ENCODE results near the gene AKAP7.

The AKAP7 gene

DNA sequence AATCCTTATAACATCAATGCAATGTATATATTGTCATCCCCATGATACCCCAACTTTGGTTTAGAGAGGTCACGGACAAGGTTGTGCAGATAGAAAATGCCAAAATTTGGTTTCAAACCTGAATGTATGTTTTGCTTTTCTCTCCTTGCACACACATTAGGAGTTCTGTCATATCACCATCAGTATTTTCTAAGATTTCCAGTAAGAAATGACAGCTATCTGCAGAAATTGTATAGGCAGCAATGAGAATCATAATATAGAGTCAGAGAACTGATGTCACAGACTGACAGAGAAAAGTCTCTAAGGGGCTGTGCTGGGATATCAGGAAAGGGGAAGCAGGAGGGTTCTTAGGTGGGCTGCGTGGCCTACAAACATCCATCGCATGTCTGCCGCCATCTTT, 140.0 kb downstream of the AKAP7 start:
- no peaks in the 10 kb centered on the region for H3K36me3 ChIP-seq (ENCODE audit: control insufficient read depth, insufficient read depth, low read length)
- TF ChIP-seq, protein P1, sequence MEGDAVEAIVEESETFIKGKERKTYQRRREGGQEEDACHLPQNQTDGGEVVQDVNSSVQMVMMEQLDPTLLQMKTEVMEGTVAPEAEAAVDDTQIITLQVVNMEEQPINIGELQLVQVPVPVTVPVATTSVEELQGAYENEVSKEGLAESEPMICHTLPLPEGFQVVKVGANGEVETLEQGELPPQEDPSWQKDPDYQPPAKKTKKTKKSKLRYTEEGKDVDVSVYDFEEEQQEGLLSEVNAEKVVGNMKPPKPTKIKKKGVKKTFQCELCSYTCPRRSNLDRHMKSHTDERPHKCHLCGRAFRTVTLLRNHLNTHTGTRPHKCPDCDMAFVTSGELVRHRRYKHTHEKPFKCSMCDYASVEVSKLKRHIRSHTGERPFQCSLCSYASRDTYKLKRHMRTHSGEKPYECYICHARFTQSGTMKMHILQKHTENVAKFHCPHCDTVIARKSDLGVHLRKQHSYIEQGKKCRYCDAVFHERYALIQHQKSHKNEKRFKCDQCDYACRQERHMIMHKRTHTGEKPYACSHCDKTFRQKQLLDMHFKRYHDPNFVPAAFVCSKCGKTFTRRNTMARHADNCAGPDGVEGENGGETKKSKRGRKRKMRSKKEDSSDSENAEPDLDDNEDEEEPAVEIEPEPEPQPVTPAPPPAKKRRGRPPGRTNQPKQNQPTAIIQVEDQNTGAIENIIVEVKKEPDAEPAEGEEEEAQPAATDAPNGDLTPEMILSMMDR (IDR thresholded peaks at IDR 0.05) = no peak
- no peaks in the 10 kb centered on the region for H3K4me1 ChIP-seq
- H3K79me2 ChIP-seq = no peaks in the 10 kb centered on the region
- no peak overlapping the region for H3K4me3 ChIP-seq (ENCODE audit: low read depth, low read length)
- no peak overlapping the region for H3K4me2 ChIP-seq (ENCODE audit: low read length)
- no peak overlapping the region for H3K9ac ChIP-seq
- no peak overlapping the region for H2AFZ ChIP-seq
- no peaks in the 10 kb centered on the region for H3K9me3 ChIP-seq (ENCODE audit: control insufficient read depth, low read length)
- H3K27ac ChIP-seq = no peak overlapping the region
- H3K27me3 ChIP-seq (ENCODE audit: control insufficient read depth, insufficient read depth, low read length) = no peaks in the 10 kb centered on the region

DNA sequence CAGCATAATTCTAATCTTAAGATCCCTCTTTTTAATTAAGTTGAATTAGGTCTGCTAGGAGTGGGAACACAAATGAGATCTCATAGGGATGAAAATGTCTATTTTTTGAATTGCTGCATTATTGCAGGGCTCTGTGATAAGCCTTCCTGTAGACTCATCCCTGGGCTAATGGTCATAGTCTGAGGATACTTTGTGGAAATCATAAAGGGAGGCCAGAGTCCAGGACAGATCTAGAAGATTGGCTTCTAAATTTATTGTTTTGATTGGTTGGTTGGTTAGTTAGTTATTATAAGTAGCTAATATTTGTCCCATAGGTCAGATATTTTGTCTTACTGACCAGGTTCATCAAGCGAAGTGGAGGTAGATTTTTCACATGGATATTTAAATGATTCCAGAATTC, 142.3 kb downstream of the AKAP7 start:
- H3K4me2 ChIP-seq (ENCODE audit: low read length) = no peak overlapping the region
- no peak overlapping the region for H3K9ac ChIP-seq
- H3K36me3 ChIP-seq (ENCODE audit: control insufficient read depth, insufficient read depth, low read length) = no peaks in the 10 kb centered on the region
- no peak overlapping the region for H3K4me3 ChIP-seq (ENCODE audit: low read depth, low read length)
- H3K4me1 ChIP-seq = no peaks in the 10 kb centered on the region
- H3K27ac ChIP-seq = no peak overlapping the region
- H3K9me3 ChIP-seq (ENCODE audit: control insufficient read depth, low read length) = no peaks in the 10 kb centered on the region
- H3K79me2 ChIP-seq = no peaks in the 10 kb centered on the region
- no peak overlapping the region for H2AFZ ChIP-seq
- TF ChIP-seq, protein P1 (IDR thresholded peaks at IDR 0.05) = no peak
- H3K27me3 ChIP-seq (ENCODE audit: control insufficient read depth, insufficient read depth, low read length) = no peaks in the 10 kb centered on the region

DNA sequence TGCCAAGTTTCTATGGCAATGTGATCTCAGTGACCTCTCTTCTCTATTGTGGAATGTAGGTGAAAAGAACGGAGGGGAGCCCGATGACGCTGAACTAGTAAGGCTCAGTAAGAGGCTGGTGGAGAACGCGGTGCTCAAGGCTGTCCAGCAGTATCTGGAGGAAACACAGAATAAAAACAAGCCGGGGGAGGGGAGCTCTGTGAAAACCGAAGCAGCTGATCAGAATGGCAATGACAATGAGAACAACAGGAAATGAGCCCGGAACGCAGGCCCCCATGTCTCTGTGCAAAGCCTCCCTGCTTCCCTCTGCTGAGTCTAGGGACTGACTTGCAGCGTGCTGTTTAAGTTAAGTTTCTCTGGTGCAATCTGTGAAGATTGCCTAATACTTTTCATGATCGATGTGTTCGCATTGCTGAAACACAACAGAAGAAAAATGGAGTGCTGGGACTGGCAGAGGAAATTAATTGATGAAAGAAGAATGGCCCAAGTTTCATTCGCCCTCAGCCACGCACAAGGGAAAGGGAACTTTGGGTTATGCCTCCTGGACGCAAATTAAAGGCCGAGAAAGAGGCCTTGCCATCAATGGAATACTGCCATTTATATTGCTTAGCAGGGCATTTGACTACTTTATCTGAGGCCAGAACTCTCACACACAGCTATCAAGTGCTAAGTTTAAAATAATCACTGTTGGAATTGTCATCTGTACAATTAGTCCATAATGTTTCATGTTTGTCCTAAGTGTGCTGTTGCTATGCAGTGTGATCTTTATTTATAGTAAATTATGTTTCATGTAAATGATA, 146.4 kb downstream of the AKAP7 start:
- H2AFZ ChIP-seq = no peak overlapping the region
- no peaks in the 10 kb centered on the region for H3K4me1 ChIP-seq
- H3K4me3 ChIP-seq (ENCODE audit: low read depth, low read length) = no peak overlapping the region
- no peak overlapping the region for H3K4me2 ChIP-seq (ENCODE audit: low read length)
- no peak overlapping the region for H3K9ac ChIP-seq
- no peaks in the 10 kb centered on the region for H3K9me3 ChIP-seq (ENCODE audit: control insufficient read depth, low read length)
- TF ChIP-seq, protein P1 (IDR thresholded peaks at IDR 0.05) = no peak
- no peaks in the 10 kb centered on the region for H3K36me3 ChIP-seq (ENCODE audit: control insufficient read depth, insufficient read depth, low read length)
- H3K79me2 ChIP-seq = no peaks in the 10 kb centered on the region
- no peak overlapping the region for H3K27ac ChIP-seq
- no peaks in the 10 kb centered on the region for H3K27me3 ChIP-seq (ENCODE audit: control insufficient read depth, insufficient read depth, low read length)

DNA sequence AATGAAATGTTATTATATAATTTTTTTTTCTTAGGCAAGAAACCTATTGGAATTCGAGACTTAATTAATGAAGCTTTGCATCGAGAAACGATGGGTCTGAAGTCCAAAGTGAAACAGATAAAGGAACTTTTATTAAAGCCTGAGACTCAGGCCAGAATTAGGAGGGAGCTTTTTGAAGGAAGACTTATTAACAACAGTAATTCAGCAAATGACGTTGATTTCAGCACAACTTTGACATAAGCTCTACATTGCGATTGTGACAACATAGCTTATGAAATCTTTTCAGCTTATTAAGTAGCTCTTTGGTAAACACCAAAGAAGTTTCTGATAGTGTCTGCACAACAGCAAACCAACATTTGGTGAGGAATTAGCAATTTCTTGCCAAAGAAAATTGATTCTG, 147.1 kb downstream of the AKAP7 start:
- H3K4me3 ChIP-seq (ENCODE audit: low read depth, low read length) = no peak overlapping the region
- no peaks in the 10 kb centered on the region for H3K27me3 ChIP-seq (ENCODE audit: control insufficient read depth, insufficient read depth, low read length)
- no peak overlapping the region for H3K4me2 ChIP-seq (ENCODE audit: low read length)
- TF ChIP-seq, protein P1 (IDR thresholded peaks at IDR 0.05) = no peak
- H3K27ac ChIP-seq = no peak overlapping the region
- no peaks in the 10 kb centered on the region for H3K79me2 ChIP-seq
- H3K4me1 ChIP-seq = no peaks in the 10 kb centered on the region
- no peak overlapping the region for H3K9ac ChIP-seq
- H3K9me3 ChIP-seq (ENCODE audit: control insufficient read depth, low read length) = no peaks in the 10 kb centered on the region
- H2AFZ ChIP-seq = no peak overlapping the region
- no peaks in the 10 kb centered on the region for H3K36me3 ChIP-seq (ENCODE audit: control insufficient read depth, insufficient read depth, low read length)

Measured in parathyroid adenoma (tissue), 2 donors.